Gastrocnemius medialis (tissue), 4 donors: ENCODE data around the gene ACIN1. TPM values are rescaled to one million over a fixed set of nuclear protein-coding genes. Genes with fewer than 3 reads are reported as not detected.

Experiments used
- ATAC-seq, 2 donors: fragments of 150-250 bp; one replicate each; pipeline ENCODE4 v1.9.1; 2016
- DNase-seq, 2 donors: peaks; one replicate each; pipeline ENCODE4 v3.0.0-alpha.2; 2019
- H3K27ac ChIP-seq, 4 donors: fragments of 200-600 bp; sonication (generic); 1 replicate in 1 of 4; 2 replicates in 3 of 4; pipeline ENCODE4 v1.5.1; 2016 to 2018; ENCODE audit warnings: mild to moderate bottlenecking in 2 of 4, moderate library complexity in 1 of 4
- H3K27me3 ChIP-seq, 3 donors: fragments of 200-600 bp; sonication (generic) in 2 of 3; 1 replicate in 1 of 3; 2 replicates in 2 of 3; pipeline versions ENCODE4 v1.5.1 to v1.6.0; 2016 to 2019; ENCODE audit warnings: mild to moderate bottlenecking in 1 of 3, moderate library complexity in 1 of 3
- H3K36me3 ChIP-seq, 2 donors: fragments of 200-600 bp; sonication (generic) in 1 of 2; one replicate each; pipeline ENCODE4 v1.5.1; 2017 to 2018
- H3K4me1 ChIP-seq, 2 donors: fragments of 200-600 bp; sonication (generic) in 1 of 2; one replicate each; pipeline ENCODE4 v1.5.1; 2016 to 2017; ENCODE audit warnings: mild to moderate bottlenecking in 2 of 2
- H3K4me3 ChIP-seq, 4 donors: fragments of 200-600 bp; sonication (generic) in 3 of 4; 1 replicate in 1 of 4; 2 replicates in 3 of 4; pipeline ENCODE4 v1.5.1; 2016 to 2019; ENCODE audit warnings: mild to moderate bottlenecking in 2 of 4
- H3K9me3 ChIP-seq, 3 donors: fragments of 200-600 bp; sonication (generic) in 2 of 3; 1 replicate in 1 of 3; 2 replicates in 2 of 3; pipeline ENCODE4 v1.5.1; 2016 to 2019
- CTCF ChIP-seq, 5 experiments: fragments of 450-650 bp in 3 of 5; fragments of 200-600 bp in 2 of 5; sonication (generic) in 2 of 5; IDR thresholded peaks in 4 of 5; conservative IDR thresholded peaks in 1 of 5; 1 replicate in 4 of 5; 2 replicates in 1 of 5; pipeline ENCODE4 v1.5.1; 2016 to 2019; ENCODE audit warnings: antibody characterized with exemption in 5 of 5, mild to moderate bottlenecking in 3 of 5, moderate library complexity in 3 of 5
- POLR2A ChIP-seq, 2 donors: fragments of 450-650 bp; IDR thresholded peaks; one replicate each; pipeline ENCODE4 v1.6.1; 2017; ENCODE audit warnings: antibody characterized with exemption in 2 of 2, mild to moderate bottlenecking in 2 of 2, moderate library complexity in 2 of 2
- in situ Hi-C, 4 donors: fragments of 200-750 bp; cut with MboI; loops; one replicate each; pipeline versions ENCODE4 v1.15.0 to v1.8.0; 2017; ENCODE audit warnings: low sequenced_read_pairs in 4 of 4
- intact Hi-C: fragments of 100-400 bp; cut with DNase I; formaldehyde crosslinking; loops from one replicate; pipeline ENCODE4 v1.15.1; 2023; ENCODE audit warnings: low total_unique reads
- total RNA-seq, 4 donors: library from RNA; depleted of rRNA; stranded (reverse); fragments of >200 nt; gene quantifications; one replicate each; pipeline versions ENCODE4 v1.1.0 to v1.2.3, GENCODE V29; 2016

Gene ACIN1
- total RNA-seq, 4 donors from 2014 or later: 61.9 to 74.8 (median 70.6) TPM

- ATAC-seq (no peak), DNase-seq (no peak)
- in situ Hi-C loops (no loop called here), intact Hi-C loops (no loop called here)
- H3K4me1 ChIP-seq: peaks cover 6 to 8% of the 10 kb centered on the region in 2 donors
- TF ChIP-seq POLR2A (IDR thresholded peaks at IDR 0.05) (no peak), CTCF (IDR thresholded peaks at IDR 0.05 in 4 of 5, conservative IDR thresholded peaks at IDR 0.05 in 1 of 5) (no peak)
- no peaks in the 10 kb centered on the region for H3K9me3 ChIP-seq
- H3K4me3 ChIP-seq: no peak overlapping the region
- no peaks in the 10 kb centered on the region for H3K27me3 ChIP-seq
- H3K27ac ChIP-seq: peak overlapping the region in 2 of 4 donors; percentile 48 to 97
- H3K36me3 ChIP-seq: peaks cover 0 to 60% of the 10 kb centered on the region in 2 donors
These were observed 42.4 kb upstream of the ACIN1 start for GRCh38 chr14:23137192-23137812.

- Histone ChIP-seq H3K4me1 (peaks cover under 1 to 1% of the 10 kb centered on the region in 2 donors), H3K4me3 (no peak overlapping the region), H3K36me3 (peaks cover 0 to 65% of the 10 kb centered on the region in 2 donors), H3K27ac (no peak overlapping the region), H3K27me3 (no peaks in the 10 kb centered on the region), H3K9me3 (no peaks in the 10 kb centered on the region)
- no peak for ATAC-seq
- TF ChIP-seq POLR2A (IDR thresholded peaks at IDR 0.05): no peak
- no peak for TF ChIP-seq CTCF (IDR thresholded peaks at IDR 0.05 in 4 of 5, conservative IDR thresholded peaks at IDR 0.05 in 1 of 5)
- DNase-seq: no peak
- intact Hi-C loops (no loop called here), in situ Hi-C loops (no loop called here)
These were observed 41.7 kb upstream of the ACIN1 start for GRCh38 chr14:23136566-23137133.

- intact Hi-C loops (no loop called here), in situ Hi-C loops (no loop called here)
- H3K9me3 ChIP-seq: no peaks in the 10 kb centered on the region
These were observed 38.0 kb upstream of the ACIN1 start for GRCh38 chr14:23132970-23133369.

GRCh38 chr14:23131482-23131881 lies 36.5 kb upstream of the ACIN1 start:
- H3K4me3 ChIP-seq: no peak overlapping the region
- H3K9me3 ChIP-seq: no peaks in the 10 kb centered on the region
- H3K27me3 ChIP-seq: no peaks in the 10 kb centered on the region
- no peak for ATAC-seq
- no peak for TF ChIP-seq POLR2A (IDR thresholded peaks at IDR 0.05)
- no peak for TF ChIP-seq CTCF (IDR thresholded peaks at IDR 0.05 in 4 of 5, conservative IDR thresholded peaks at IDR 0.05 in 1 of 5)
- intact Hi-C loops (no loop called here), in situ Hi-C loops (no loop called here)
- H3K27ac ChIP-seq: peak overlapping the region; percentile 17 to 51 (median 28)
- peaks cover 3 to 58% of the 10 kb centered on the region in 2 donors for H3K36me3 ChIP-seq
- DNase-seq: no peak
- peaks cover 14 to 15% of the 10 kb centered on the region in 2 donors for H3K4me1 ChIP-seq

More at GRCh38 chr14:23132970-23133369, 38.0 kb upstream of the ACIN1 start:
- Histone ChIP-seq H3K4me1 (peaks cover under 1% of the 10 kb centered on the region in 2 donors), H3K27ac (peak overlapping the region in 1 of 4 donors; percentile 4), H3K27me3 (no peaks in the 10 kb centered on the region), H3K36me3 (peaks cover 3 to 59% of the 10 kb centered on the region in 2 donors), H3K4me3 (no peak overlapping the region)
- no peak for ATAC-seq
- no peak for TF ChIP-seq POLR2A (IDR thresholded peaks at IDR 0.05)
- TF ChIP-seq CTCF (IDR thresholded peaks at IDR 0.05 in 4 of 5, conservative IDR thresholded peaks at IDR 0.05 in 1 of 5): no peak
- DNase-seq: no peak
